Mesenchymal stem cell (in vitro differentiated cells and primary cell): Measurements from ENCODE around the gene RERE.

ENCODE experiments used
- DNase-seq: peaks from one replicate; pipeline ENCODE4 v3.0.0-alpha.2; 2013
- H2AFZ ChIP-seq: one replicate; pipeline ENCODE4 v1.6.1; 2013; ENCODE audit warnings: low read depth, mild to moderate bottlenecking, control low read depth, inconsistent platforms, low read length, moderate library complexity
- H2AK5ac ChIP-seq: 2 replicates; pipeline ENCODE4 v1.6.1; 2013; ENCODE audit warnings: low read length, moderate library complexity, mild to moderate bottlenecking, inconsistent platforms; ENCODE audit not compliant: severe bottlenecking
- H2BK120ac ChIP-seq: one replicate; pipeline ENCODE4 v1.6.1; 2013; ENCODE audit warnings: low read depth, mild to moderate bottlenecking, inconsistent platforms, low read length, moderate library complexity
- H2BK12ac ChIP-seq, 2 experiments: one replicate each; pipeline ENCODE4 v1.6.1; 2013; ENCODE audit warnings: inconsistent platforms in 2 of 2, low read length in 2 of 2, mild to moderate bottlenecking in 2 of 2, moderate library complexity in 2 of 2, control low read depth in 1 of 2
- H2BK15ac ChIP-seq: one replicate; pipeline ENCODE4 v1.6.1; 2013; ENCODE audit warnings: mild to moderate bottlenecking, low read depth, inconsistent platforms; ENCODE audit not compliant: poor library complexity, severe bottlenecking
- H2BK5ac ChIP-seq: 2 replicates; pipeline ENCODE4 v1.6.1; 2013; ENCODE audit warnings: low read depth, mild to moderate bottlenecking, low read length, control low read depth, inconsistent platforms; ENCODE audit not compliant: poor library complexity, severe bottlenecking
- H3K14ac ChIP-seq, 2 experiments: one replicate each; pipeline ENCODE4 v1.6.1; 2013; ENCODE audit warnings: inconsistent platforms in 2 of 2, low read length in 2 of 2, control low read depth in 1 of 2, mild to moderate bottlenecking in 1 of 2, moderate library complexity in 1 of 2
- H3K18ac ChIP-seq, 2 experiments: one replicate each; pipeline ENCODE4 v1.6.1; 2013; ENCODE audit warnings: inconsistent platforms in 2 of 2, low read length in 2 of 2, control low read depth in 1 of 2, low read depth in 1 of 2, mild to moderate bottlenecking in 1 of 2
- H3K23ac ChIP-seq, 2 experiments: one replicate each; pipeline ENCODE4 v1.6.1; 2013; ENCODE audit warnings: inconsistent platforms in 2 of 2, low read length in 2 of 2, mild to moderate bottlenecking in 2 of 2, moderate library complexity in 2 of 2, control low read depth in 1 of 2
- H3K27ac ChIP-seq: 2 replicates; pipeline ENCODE4 v1.5.1; 2013; ENCODE audit warnings: mild to moderate bottlenecking, moderate library complexity, low read length, control low read depth, inconsistent platforms; ENCODE audit not compliant: poor library complexity, severe bottlenecking
- H3K27me3 ChIP-seq, 2 experiments: 2 replicates each; pipeline versions ENCODE4 v1.6.1 to v1.7.0; 2013; ENCODE audit warnings: low read length in 2 of 2, mild to moderate bottlenecking in 2 of 2, moderate library complexity in 2 of 2, control low read depth in 1 of 2, inconsistent platforms in 1 of 2; ENCODE audit not compliant: control insufficient read depth in 1 of 2, insufficient read depth in 1 of 2
- H3K36me3 ChIP-seq, 2 experiments: 2 replicates each; pipeline versions ENCODE4 v1.6.1 to v1.7.0; 2013; ENCODE audit warnings: low read length in 2 of 2, control low read depth in 1 of 2, inconsistent platforms in 1 of 2, low read depth in 1 of 2, mild to moderate bottlenecking in 1 of 2; ENCODE audit not compliant: insufficient read depth in 2 of 2, control insufficient read depth in 1 of 2
- H3K4ac ChIP-seq, 2 experiments: one replicate each; pipeline ENCODE4 v1.6.1; 2013; ENCODE audit warnings: inconsistent platforms in 2 of 2, low read length in 2 of 2, mild to moderate bottlenecking in 2 of 2, moderate library complexity in 2 of 2, control low read depth in 1 of 2, low read depth in 1 of 2
- H3K4me1 ChIP-seq: 2 replicates; pipeline ENCODE4 v1.6.1; 2013; ENCODE audit warnings: low read depth, low read length, control low read depth; ENCODE audit not compliant: control insufficient read depth, insufficient read depth
- H3K4me2 ChIP-seq: 2 replicates; pipeline ENCODE4 v1.6.1; 2013; ENCODE audit warnings: low read length, mild to moderate bottlenecking, inconsistent platforms; ENCODE audit not compliant: poor library complexity, severe bottlenecking
- H3K4me3 ChIP-seq, 2 experiments: 2 replicates each; pipeline versions ENCODE4 v1.5.1 to v1.7.0; 2013; ENCODE audit warnings: low read length in 2 of 2, mild to moderate bottlenecking in 2 of 2, control low read depth in 1 of 2, low read depth in 1 of 2; ENCODE audit not compliant: insufficient read depth in 1 of 2
- H3K79me1 ChIP-seq: replicated peaks from 2 replicates; pipeline ENCODE4 v1.6.1; 2013; ENCODE audit warnings: mild to moderate bottlenecking, control low read depth, low read length, inconsistent platforms; ENCODE audit not compliant: poor library complexity, severe bottlenecking
- H3K9ac ChIP-seq: 2 replicates; pipeline ENCODE4 v1.7.0; 2013; ENCODE audit warnings: mild to moderate bottlenecking, low read length, moderate library complexity
- H3K9me3 ChIP-seq: 2 replicates; pipeline ENCODE4 v1.7.0; 2013; ENCODE audit warnings: mild to moderate bottlenecking, low read length; ENCODE audit not compliant: control insufficient read depth
- H4K8ac ChIP-seq: one replicate; pipeline ENCODE4 v1.6.1; 2013; ENCODE audit warnings: inconsistent platforms, mild to moderate bottlenecking, low read length, moderate library complexity
- H4K91ac ChIP-seq: one replicate; pipeline ENCODE4 v1.6.1; 2013; ENCODE audit warnings: mild to moderate bottlenecking, low read length, inconsistent platforms
- WGBS: methylation state at CpG from one replicate; pipeline ENCODE4 v1.1.7; 2013; ENCODE audit warnings: mixed read lengths; 5-methylcytosine and 5-hydroxymethylcytosine counted together

The RERE gene

DNA sequence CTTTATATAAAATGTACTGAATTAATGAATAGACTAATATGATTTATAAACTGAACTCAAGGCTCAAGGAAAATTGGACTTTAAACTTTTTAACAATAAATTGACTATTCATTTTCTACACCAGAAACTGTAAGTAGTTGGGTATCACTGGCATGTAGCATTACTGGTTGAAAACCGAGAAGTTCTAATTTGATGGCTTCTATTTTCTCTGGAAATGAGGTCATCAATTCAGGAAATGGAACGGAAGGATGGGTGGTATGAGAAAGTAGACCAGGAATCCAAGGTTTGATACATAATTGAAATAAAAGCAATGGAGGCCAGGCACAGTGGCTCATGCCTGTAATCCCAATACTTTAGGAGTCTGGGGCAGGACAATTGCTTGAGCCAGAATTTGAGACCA, 50.4 kb downstream of the RERE start:
- Histone ChIP-seq H3K27ac (no peak overlapping the region), H2BK120ac (no peak overlapping the region), H3K79me1 (peaks cover 25% of the 10 kb centered on the region), H2BK12ac (no peak overlapping the region), H3K4me2 (no peak overlapping the region), H3K9me3 (no peaks in the 10 kb centered on the region), H3K4ac (no peak overlapping the region), H4K8ac (no peak overlapping the region), H2AFZ (no peak overlapping the region), H3K36me3 (no peaks in the 10 kb centered on the region), H2BK5ac (no peak overlapping the region), H3K18ac (no peak overlapping the region), H3K4me1 (peaks cover 6% of the 10 kb centered on the region), H3K14ac (no peak overlapping the region), H3K9ac (no peak overlapping the region), H2BK15ac (no peak overlapping the region), H3K27me3 (no peaks in the 10 kb centered on the region), H3K23ac (no peak overlapping the region), H4K91ac (no peak overlapping the region), H3K4me3 (no peak overlapping the region), H2AK5ac (no peak overlapping the region)
- WGBS = 84% methylated on average over 2 of the region's 2 CpGs
- no peak for DNase-seq

DNA sequence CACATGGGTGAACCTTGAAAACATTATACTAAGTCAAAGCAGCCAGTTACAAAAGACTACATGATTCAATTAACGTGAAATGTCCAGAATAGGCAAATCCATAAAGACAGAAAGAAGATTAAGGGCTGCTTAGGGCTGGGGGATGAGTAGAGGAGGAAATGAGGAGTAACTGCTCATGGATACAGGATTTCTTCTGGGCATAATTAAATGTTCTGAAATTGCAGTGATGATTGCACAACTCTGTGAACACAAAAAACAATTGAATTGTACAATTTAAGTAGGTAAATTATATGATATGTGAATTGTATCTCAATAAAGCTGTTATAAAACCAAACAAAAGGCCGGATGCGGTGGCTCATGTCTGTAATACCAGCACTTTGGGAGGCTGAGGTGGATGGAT, 52.2 kb downstream of the RERE start:
- Histone ChIP-seq H3K9ac (no peak overlapping the region), H2BK15ac (no peak overlapping the region), H3K14ac (no peak overlapping the region), H3K27ac (no peak overlapping the region), H3K4me3 (no peak overlapping the region), H3K9me3 (no peaks in the 10 kb centered on the region), H3K4me1 (peaks cover 6% of the 10 kb centered on the region), H4K91ac (no peak overlapping the region), H3K36me3 (no peaks in the 10 kb centered on the region), H3K27me3 (no peaks in the 10 kb centered on the region), H3K4ac (no peak overlapping the region), H2BK5ac (no peak overlapping the region), H3K18ac (no peak overlapping the region), H3K79me1 (peaks cover 29% of the 10 kb centered on the region), H4K8ac (no peak overlapping the region), H3K23ac (no peak overlapping the region), H2AFZ (no peak overlapping the region), H2AK5ac (no peak overlapping the region), H2BK120ac (no peak overlapping the region), H3K4me2 (no peak overlapping the region), H2BK12ac (no peak overlapping the region)
- DNase-seq = no peak
- 96% methylated on average over 3 of the region's 3 CpGs for WGBS

DNA sequence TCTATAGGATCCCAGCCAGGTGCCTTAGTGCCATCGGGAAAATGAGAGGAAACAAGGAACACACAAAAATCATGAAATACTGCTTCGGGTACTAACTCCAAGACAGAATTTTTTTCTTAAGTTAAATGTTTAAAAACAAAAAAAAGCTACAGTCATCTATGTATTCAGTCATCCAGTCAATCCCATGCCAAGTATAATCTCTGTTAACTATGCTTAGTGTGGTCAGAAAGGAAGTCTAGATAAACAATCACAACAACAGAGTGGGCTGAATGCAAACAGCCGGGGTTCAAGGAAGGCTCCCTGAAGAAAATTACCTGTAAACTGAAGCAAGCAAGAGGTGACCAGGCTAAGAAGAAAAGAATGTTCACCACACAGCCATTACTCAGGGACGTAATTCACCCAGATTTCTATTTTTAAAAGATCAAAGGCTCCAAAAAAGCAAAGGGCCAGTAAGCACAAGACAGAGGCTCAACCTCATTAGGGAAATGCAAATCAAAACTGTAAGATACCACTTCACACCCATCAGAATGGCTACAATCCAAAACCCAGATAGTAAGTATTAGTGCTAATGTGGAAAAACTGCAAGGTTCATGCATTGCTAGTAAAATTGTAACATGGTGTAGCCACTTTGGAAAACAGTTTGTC, 53.0 kb downstream of the RERE start:
- no peak overlapping the region for H3K27ac ChIP-seq
- no peak overlapping the region for H2BK120ac ChIP-seq
- H3K4me2 ChIP-seq = no peak overlapping the region
- H2AK5ac ChIP-seq = no peak overlapping the region
- no peak overlapping the region for H3K23ac ChIP-seq
- no peak overlapping the region for H4K91ac ChIP-seq
- H4K8ac ChIP-seq = no peak overlapping the region
- no peak overlapping the region for H3K4ac ChIP-seq
- H2AFZ ChIP-seq = no peak overlapping the region
- H3K79me1 ChIP-seq = peaks cover 27% of the 10 kb centered on the region
- H3K18ac ChIP-seq = no peak overlapping the region
- no peak overlapping the region for H2BK5ac ChIP-seq
- no peak overlapping the region for H3K4me3 ChIP-seq
- no peak overlapping the region for H2BK12ac ChIP-seq
- peak; percentile 5 for DNase-seq
- H3K27me3 ChIP-seq = no peaks in the 10 kb centered on the region
- H3K14ac ChIP-seq = no peak overlapping the region
- H3K4me1 ChIP-seq = peaks cover 6% of the 10 kb centered on the region
- no peaks in the 10 kb centered on the region for H3K36me3 ChIP-seq
- WGBS = 74% methylated on average over 3 of the region's 4 CpGs
- H3K9ac ChIP-seq = no peak overlapping the region
- no peaks in the 10 kb centered on the region for H3K9me3 ChIP-seq
- no peak overlapping the region for H2BK15ac ChIP-seq

DNA sequence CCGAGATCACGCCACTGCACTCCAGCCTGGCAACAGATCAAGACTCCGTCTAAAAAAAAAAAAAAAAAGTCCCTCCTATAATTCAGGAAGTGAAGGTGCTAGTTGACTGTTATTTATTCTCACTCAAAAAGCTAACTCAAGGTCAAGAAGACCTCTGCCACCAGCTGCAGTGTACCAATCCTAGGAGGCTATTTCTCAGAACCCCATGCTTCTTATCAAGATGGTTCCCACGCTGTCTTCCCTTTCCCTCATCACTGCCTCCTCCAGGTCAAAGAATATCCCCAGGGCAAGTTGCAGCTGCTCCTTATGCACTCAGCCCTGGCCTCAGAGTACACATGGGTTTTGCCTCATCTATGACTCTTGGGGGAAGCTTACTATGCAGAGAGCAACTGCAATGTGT, 53.6 kb downstream of the RERE start:
- no peak overlapping the region for H3K4me2 ChIP-seq
- no peak overlapping the region for H4K8ac ChIP-seq
- peak; percentile 54 for DNase-seq
- H3K18ac ChIP-seq = no peak overlapping the region
- no peak overlapping the region for H4K91ac ChIP-seq
- H3K27ac ChIP-seq = no peak overlapping the region
- H3K14ac ChIP-seq = no peak overlapping the region
- H2BK5ac ChIP-seq = no peak overlapping the region
- no peak overlapping the region for H2AK5ac ChIP-seq
- H3K23ac ChIP-seq = no peak overlapping the region
- peaks cover 6% of the 10 kb centered on the region for H3K4me1 ChIP-seq
- no peak overlapping the region for H2AFZ ChIP-seq
- 90% methylated on average over 1 of the region's 4 CpGs for WGBS
- no peak overlapping the region for H2BK120ac ChIP-seq
- H3K4me3 ChIP-seq = no peak overlapping the region
- no peak overlapping the region for H2BK15ac ChIP-seq
- no peak overlapping the region for H2BK12ac ChIP-seq
- no peak overlapping the region for H3K9ac ChIP-seq
- H3K36me3 ChIP-seq = no peaks in the 10 kb centered on the region
- H3K9me3 ChIP-seq = no peaks in the 10 kb centered on the region
- H3K79me1 ChIP-seq = peaks cover 27% of the 10 kb centered on the region
- no peaks in the 10 kb centered on the region for H3K27me3 ChIP-seq
- H3K4ac ChIP-seq = no peak overlapping the region
